Skin epidermis (tissue), 12 donors: Measurements from ENCODE around the gene NFAT5.
A peak's percentile ranks its signal among the peaks of the same experiment; 100 is the strongest.
"Not testable (repeated sequence)": the region's sequence is repeated elsewhere in the genome, so short reads cannot be mapped to it uniquely, and the experiment has no call there.

Source experiments
- H3K27ac ChIP-seq, 21 experiments: fragments of 200-600 bp; sonication (generic) in 11 of 21; one replicate each; pipeline ENCODE4 v1.5.0; 2020; ENCODE audit warnings: mild to moderate bottlenecking in 3 of 21, inconsistent platforms in 2 of 21, moderate library complexity in 2 of 21
- H3K4me3 ChIP-seq, 7 experiments: fragments of 200-600 bp; sonication (generic) in 2 of 7; one replicate each; pipeline ENCODE4 v1.5.0; 2020; ENCODE audit warnings: inconsistent platforms in 2 of 7, mild to moderate bottlenecking in 2 of 7, moderate library complexity in 1 of 7

The NFAT5 gene

GRCh38 chr16:69621225-69621624, 55.5 kb downstream of the NFAT5 start:
- H3K27ac ChIP-seq: peak overlapping the region in 1 of 21 experiments; percentile 17
- no peak overlapping the region for H3K4me3 ChIP-seq

DNA sequence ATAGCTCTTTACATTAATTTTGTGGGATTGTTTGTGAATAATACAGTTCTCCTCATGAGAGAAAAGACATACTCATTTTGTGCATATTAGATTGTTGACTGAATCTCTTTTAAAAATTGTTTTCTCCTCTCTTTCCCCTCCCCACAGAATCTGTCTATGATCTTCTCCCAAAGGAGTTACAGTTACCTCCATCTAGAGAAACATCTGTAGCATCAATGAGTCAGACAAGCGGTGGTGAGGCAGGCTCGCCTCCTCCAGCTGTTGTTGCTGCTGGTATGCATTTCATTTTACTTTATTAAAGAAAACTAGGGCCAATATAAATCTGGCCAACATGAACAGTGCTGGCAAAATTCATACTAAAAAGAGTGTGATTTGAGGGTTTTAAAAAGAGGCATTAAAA, 60.5 kb downstream of the NFAT5 start:
- Histone ChIP-seq H3K4me3 (no peak overlapping the region), H3K27ac (no peak overlapping the region)

DNA sequence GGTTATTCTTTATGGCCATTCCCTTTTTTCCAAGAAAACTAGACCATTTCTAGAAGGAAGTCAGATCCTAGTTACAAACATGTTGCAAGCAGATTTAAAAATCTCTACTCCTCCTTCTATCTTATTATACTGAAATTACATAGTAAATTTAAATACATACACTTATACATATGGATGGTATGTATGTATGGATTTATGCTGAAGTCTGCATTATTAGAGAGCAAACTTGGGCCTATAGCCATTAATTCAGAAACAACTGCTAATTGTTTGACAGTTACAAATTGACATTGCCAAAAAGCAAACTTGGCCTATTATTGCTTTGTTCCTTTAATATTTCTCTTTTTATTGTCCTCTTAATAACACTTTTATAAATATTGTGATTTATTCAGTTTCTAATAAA, 67.1 kb downstream of the NFAT5 start:
- no peak overlapping the region for H3K4me3 ChIP-seq
- no peak overlapping the region for H3K27ac ChIP-seq

DNA sequence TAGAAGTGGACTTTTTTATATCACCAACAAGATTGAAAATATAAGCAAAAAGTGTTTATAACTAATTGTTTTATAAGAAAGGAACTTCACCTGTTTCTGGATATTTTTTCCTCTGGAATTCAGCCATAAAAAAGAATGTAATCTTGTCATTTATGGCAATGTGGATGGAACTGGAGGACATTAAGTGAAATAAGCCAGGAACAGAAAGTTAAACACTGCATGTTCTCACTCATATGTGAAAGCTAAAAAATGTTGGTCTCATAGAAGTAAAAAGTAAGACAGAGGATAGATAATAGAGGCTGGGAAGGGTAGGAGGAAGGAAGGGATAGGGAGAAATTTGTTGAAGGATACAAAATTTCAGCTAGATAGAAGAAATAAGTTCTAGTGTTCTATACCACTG, 67.6 kb downstream of the NFAT5 start:
- Histone ChIP-seq H3K4me3 (no peak overlapping the region), H3K27ac (no peak overlapping the region)

DNA sequence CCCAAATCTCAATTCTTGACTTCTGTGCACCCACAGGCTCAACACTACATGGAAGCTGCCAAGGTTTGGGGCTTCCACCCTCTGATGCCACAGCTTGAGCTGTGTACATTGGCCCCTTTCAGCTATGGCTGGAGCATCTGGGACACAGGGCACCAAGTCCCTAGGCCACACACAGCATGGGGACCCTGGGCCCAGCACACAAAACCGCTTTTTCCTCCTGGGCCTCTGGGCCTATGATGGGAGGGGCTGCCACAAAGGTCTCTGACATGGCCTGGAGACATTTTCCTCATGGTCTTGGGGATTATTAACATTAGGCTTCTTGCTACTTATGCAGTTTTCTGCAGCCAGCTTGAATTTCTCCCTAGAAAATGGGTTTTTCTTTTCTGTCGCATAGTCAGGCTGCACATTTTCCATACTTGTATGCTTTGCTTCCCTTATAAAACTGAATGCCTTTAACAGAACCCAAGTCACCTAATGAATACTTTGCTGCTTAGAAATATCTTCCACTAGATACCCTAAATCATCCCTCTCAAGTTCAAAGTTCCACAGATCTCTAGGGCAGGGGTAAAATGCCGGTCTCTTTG, 70.9 kb downstream of the NFAT5 start:
- not testable (repeated sequence) for H3K27ac ChIP-seq, H3K4me3 ChIP-seq

DNA sequence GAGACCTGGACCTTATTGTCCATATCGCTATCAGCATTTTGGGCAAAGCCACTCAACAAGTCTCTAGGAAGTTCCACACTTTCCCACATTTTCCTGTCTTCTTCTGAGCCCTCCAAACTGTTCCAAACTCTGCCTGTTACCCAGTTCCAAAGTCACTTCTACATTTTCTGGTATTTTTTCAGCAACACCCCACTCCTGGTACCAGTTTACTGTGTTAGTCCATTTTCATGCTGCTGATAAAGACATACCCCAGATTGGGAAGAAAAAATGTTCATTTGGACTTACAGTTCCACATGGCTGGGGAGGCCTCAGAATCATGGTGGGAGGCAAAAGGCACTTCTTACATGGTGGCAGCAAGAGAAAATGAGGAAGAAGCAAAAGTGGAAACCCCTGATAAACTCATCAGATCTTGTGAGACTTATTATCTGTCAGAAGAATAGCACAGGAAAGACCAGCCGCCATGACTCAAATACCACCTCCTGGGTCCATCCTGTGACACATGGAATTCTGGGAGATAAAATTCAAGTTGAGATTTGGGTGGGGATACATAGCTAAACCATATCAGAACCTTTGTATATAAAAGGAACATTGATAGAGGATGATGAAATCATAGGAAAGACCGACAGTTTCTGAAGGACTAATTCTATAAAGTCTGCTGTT, 71.6 kb downstream of the NFAT5 start:
- not testable (repeated sequence) for H3K27ac ChIP-seq, H3K4me3 ChIP-seq

GRCh38 chr16:69643997-69644396, 78.2 kb downstream of the NFAT5 start:
- H3K4me3 ChIP-seq, H3K27ac ChIP-seq: not testable (repeated sequence)

DNA sequence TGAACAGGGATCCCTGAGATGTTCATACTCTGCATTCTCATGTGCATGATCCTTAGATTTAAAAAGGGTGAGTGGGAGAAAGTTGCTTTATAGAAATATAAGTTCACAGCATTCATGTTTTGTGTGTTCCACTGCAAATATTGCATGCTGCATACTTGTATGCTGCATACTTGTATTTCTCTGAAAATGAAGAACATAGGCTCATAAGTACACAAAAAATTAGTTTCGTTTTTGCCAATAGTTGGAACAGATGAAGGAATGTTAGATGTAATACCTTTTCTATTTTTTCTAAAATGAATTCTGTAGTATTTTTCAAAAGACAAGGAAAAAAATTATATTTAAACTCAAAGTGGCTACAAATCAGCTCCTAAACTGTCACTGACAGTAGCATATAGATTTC, 79.0 kb downstream of the NFAT5 start:
- Histone ChIP-seq H3K27ac (no peak overlapping the region), H3K4me3 (no peak overlapping the region)

DNA sequence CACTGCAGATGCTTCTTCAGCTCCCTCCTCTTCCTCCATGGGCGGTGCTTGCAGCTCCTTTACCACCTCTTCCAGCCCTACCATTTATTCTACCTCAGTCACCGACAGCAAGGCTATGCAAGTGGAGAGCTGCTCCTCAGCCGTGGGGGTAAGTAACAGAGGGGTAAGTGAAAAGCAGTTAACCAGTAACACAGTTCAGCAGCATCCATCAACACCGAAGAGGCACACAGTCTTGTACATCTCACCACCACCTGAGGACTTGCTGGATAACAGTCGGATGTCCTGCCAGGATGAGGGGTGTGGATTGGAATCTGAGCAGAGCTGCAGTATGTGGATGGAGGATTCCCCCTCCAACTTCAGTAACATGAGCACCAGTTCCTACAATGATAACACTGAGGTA, 81.3 kb downstream of the NFAT5 start:
- H3K4me3 ChIP-seq: no peak overlapping the region
- H3K27ac ChIP-seq: no peak overlapping the region

DNA sequence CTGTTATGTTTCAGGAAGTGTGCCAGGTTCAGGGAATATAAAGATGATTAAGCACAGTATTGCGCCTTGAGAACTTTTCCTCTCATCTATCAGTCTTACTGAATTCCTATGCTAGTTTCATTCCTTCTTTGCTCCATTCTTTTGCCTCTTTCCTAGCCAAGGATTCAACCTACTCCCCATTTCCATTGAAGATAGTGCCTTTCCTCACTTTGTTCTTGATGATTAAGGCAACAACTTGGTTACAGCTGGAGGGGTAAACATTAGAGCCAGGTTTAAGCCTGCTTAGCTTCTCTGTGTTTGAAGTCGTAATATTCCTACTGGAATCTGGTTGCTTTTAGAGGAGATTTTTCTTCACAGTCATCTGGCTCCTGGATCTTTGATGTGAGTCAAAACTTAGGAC, 85.5 kb downstream of the NFAT5 start:
- Histone ChIP-seq H3K4me3 (no peak overlapping the region), H3K27ac (no peak overlapping the region)

DNA sequence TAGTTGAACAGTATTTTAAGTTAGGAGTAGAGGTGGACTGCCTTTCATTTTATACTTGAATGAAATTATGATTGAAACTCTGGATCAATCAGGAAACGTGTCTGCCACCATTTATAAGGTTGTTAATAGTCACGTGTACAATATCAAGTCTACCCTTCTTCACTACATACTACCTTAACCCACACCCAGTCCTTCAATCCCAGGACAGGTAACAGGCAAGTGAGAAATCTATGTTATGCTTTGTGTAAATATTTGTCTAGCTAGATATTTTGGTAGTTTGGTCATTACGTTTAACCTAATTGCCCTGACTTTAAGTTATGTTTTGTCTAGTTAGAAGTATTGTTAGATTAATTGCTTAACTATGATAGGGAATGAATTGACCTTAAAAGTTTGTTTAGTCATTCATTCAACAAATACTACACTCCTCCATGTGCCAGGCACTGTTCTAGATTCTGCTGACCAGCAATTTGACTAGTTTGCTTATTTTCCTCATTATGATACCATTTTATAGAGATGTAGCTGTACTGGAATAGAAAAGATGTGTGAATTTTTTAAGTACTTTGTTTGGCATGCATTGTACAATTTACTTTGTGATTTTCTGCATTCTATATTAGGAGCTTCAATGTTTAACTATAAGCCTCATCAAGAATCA, 88.6 kb downstream of the NFAT5 start:
- Histone ChIP-seq H3K4me3 (no peak overlapping the region), H3K27ac (no peak overlapping the region)

DNA sequence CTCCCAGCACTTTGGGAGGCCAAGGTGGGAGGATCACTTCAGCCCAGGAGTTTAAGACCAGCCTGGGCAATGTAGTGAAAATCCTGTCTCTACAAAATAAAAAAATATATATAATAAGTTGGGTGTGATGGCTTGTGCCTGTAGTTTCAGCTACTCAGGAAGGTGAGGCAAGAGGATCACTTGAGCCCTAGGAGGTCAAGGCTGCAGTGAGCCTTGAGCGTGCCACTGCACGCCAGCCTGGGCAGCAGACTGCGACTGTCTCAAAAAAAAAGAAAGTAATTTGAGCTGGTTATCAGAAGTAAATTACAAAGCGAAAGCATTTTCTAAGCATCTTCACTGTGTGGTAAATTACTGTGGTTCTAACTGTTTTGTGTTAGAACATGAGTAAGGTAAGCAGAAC, 94.4 kb downstream of the NFAT5 start:
- H3K27ac ChIP-seq: no peak overlapping the region

DNA sequence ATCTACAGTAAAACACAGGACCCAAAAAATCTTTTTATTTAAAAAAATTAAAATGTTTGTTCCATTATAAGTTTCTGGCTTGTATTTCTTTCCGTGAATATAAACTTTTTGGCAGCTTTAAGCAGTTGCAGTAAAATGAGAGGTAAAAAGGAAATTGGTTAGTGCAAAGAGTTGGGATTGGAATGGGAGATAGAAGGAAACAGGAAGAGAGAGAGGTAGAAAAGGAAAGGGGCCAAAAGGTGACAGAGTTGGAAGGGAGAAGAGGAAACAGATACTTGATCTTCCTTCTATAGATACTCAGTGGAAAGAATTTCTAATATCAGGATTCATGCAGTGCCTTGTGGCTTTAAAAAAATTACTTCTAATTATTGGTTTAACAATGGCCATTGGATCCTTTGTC, 97.1 kb downstream of the NFAT5 start:
- H3K4me3 ChIP-seq: no peak overlapping the region
- H3K27ac ChIP-seq: no peak overlapping the region

More for the DNA sequence above, 94.4 kb downstream of the NFAT5 start:
- no peak overlapping the region for H3K4me3 ChIP-seq

DNA sequence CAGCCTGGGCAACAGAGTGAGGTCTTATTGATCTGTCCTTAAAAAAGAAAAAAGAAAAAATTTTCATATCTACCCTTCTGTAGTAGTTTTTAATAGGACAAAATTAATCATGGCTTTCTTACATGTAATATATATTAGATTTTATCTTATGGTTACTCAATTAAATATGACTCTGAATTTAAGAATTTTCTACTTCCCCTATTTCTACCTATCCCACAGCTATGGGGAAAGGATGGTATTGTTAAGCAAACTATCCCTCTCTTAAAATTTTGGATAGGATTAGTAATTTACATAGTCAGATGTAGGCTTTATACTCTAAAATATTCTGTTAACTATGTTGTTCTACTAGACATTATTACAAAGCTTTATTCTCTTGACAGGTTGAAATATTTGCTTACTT, 98.1 kb downstream of the NFAT5 start:
- no peak overlapping the region for H3K4me3 ChIP-seq

GRCh38 chr16:69669577-69669976, 103.8 kb downstream of the NFAT5 start:
- no peak overlapping the region for H3K4me3 ChIP-seq
- no peak overlapping the region for H3K27ac ChIP-seq

More for the DNA sequence above, 98.1 kb downstream of the NFAT5 start:
- no peak overlapping the region for H3K27ac ChIP-seq

DNA sequence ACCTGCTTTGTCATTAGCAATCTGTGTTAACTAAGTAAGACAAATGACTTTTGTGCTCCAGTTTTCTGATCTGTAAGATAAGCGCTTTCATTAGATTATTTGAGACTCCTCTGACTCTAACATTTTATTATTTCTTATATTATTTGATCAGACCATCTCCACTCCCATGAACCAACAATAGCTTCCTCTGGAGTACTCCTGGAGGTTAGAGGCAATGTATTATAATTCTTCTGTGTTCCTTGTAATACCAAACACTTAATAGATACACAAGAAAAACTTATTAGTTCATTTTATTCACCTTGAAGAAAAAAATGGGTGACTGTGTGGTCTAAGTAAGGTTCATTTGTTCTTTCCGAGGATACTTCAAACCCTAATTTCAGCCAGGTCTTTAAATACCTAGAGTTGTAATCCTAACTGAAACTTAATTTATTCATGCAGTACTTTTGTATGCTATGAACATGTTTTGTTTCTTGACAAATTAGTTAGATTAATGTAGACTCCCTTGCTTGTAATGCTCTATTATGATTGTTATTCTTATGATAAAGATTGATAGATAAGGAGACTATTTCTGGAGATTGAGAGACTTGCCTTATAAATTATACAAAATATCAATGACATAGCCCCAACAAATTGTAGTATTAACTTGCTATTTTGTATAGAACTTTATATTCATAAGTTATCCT, 106.7 kb downstream of the NFAT5 start:
- Histone ChIP-seq H3K4me3 (no peak overlapping the region), H3K27ac (no peak overlapping the region)

DNA sequence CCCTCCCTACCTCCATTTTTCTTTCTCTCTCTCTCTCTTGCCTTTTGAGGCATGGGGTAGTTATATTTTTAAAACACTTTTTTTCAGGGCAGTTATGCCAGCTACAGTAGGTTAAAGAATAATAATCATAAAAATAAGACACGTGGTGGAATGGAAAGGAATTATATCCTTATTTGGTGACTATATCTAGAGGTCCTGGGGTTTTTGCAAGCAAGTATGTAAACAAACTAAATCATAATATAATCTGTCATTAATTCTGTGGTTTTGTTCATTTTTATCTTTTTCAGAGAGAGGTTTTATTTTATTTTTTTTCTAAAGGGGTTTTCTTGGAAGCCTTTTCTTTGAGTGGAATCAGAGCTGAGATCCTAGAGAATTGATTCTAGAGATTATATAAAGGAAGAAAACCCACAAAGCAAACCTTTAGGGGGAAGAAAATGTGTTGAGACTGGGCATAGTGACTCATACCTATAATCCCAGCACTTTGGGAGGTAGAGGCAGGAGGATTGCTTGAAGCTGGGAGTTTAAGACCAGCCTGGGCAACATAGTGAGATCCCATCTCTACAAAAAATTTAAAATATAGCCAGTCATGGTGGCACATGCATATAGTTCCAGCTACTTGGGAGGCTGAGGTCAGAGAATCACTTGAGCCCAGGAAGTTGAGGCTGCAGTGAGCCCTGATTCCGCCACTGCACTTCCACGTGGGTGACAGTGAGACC, 107.4 kb downstream of the NFAT5 start:
- Histone ChIP-seq H3K4me3 (no peak overlapping the region), H3K27ac (peak overlapping the region in 1 of 21 experiments; percentile 32)

- peak overlapping the region in 1 of 21 experiments; percentile 17 for H3K27ac ChIP-seq
- no peak overlapping the region for H3K4me3 ChIP-seq
Measured at GRCh38 chr16:69680358-69680757, 114.6 kb downstream of the NFAT5 start.

- Histone ChIP-seq H3K27ac (no peak overlapping the region), H3K4me3 (no peak overlapping the region)
Measured at GRCh38 chr16:69688589-69688988, 122.8 kb downstream of the NFAT5 start.
